Endodermal cell (in vitro differentiated cells): ENCODE results near the gene TCEAL3. TPM values are rescaled to one million over a fixed set of nuclear protein-coding genes. Genes with fewer than 3 reads are reported as not detected.
"Not testable (repeated sequence)": the region's sequence is repeated elsewhere in the genome, so short reads cannot be mapped to it uniquely, and the experiment has no call there.

Experiments
- DNase-seq: peaks from one replicate; pipeline ENCODE4 v3.0.0-alpha.2; 2017
- H3K27ac ChIP-seq: 2 replicates; pipeline ENCODE4 v1.5.1; 2013; ENCODE audit warnings: mild to moderate bottlenecking, low read depth, low read length, moderate library complexity
- H3K27me3 ChIP-seq: 2 replicates; pipeline ENCODE4 v1.6.1; 2013; ENCODE audit warnings: mild to moderate bottlenecking, low read length, moderate library complexity; ENCODE audit not compliant: insufficient read depth, control insufficient read depth, poor library complexity, severe bottlenecking
- H3K36me3 ChIP-seq: 2 replicates; pipeline ENCODE4 v1.7.0; 2013; ENCODE audit warnings: mild to moderate bottlenecking, low read length, moderate library complexity; ENCODE audit not compliant: control insufficient read depth, insufficient read depth
- H3K4me1 ChIP-seq: one replicate; pipeline ENCODE4 v1.7.0; 2013; ENCODE audit warnings: low read length; ENCODE audit not compliant: control insufficient read depth, insufficient read depth
- H3K4me3 ChIP-seq: 2 replicates; pipeline ENCODE4 v1.5.1; 2013; ENCODE audit warnings: mild to moderate bottlenecking, low read length, moderate library complexity
- H3K9ac ChIP-seq: 2 replicates; pipeline ENCODE4 v1.6.1; 2013; ENCODE audit warnings: mild to moderate bottlenecking, low read length, moderate library complexity; ENCODE audit not compliant: poor library complexity, severe bottlenecking; ENCODE audit errors: extremely low read depth
- H3K9me3 ChIP-seq: 2 replicates; pipeline ENCODE4 v1.6.1; 2013; ENCODE audit warnings: mild to moderate bottlenecking, low read length, moderate library complexity; ENCODE audit not compliant: control insufficient read depth
- H3K27ac Mint-ChIP-seq: 2 replicates; pipeline ENCODE4 v1.8.0; 2020; ENCODE audit warnings: mixed read lengths
- H3K27me3 Mint-ChIP-seq: 2 replicates; pipeline ENCODE4 v1.8.0; 2021; ENCODE audit warnings: mild to moderate bottlenecking, mixed read lengths; ENCODE audit not compliant: insufficient read depth
- H3K36me3 Mint-ChIP-seq: 2 replicates; pipeline ENCODE4 v1.8.0; 2020; ENCODE audit warnings: low read depth, mixed read lengths
- H3K4me1 Mint-ChIP-seq: 2 replicates; pipeline ENCODE4 v1.8.0; 2020; ENCODE audit warnings: mixed read lengths
- H3K4me3 Mint-ChIP-seq: 2 replicates; pipeline ENCODE4 v1.8.0; 2020; ENCODE audit warnings: mild to moderate bottlenecking, moderate library complexity, mixed read lengths
- H3K9me3 Mint-ChIP-seq: 2 replicates; pipeline ENCODE4 v1.8.0; 2020; ENCODE audit warnings: mild to moderate bottlenecking, mixed read lengths
- WGBS, 2 experiments: methylation state at CpG; one replicate each; pipeline versions ENCODE4 v1.1.5 to v1.1.7; 2013; ENCODE audit warnings: missing lambda C conversion rate in 2 of 2, mixed read lengths in 1 of 2; ENCODE audit not compliant: insufficient coverage in 1 of 2, insufficient read length in 1 of 2; 5-methylcytosine and 5-hydroxymethylcytosine counted together
- total RNA-seq, 2 donors: library from RNA; stranded (reverse); fragmentation: NEBNext Ultra II Directional in 1 of 2; extraction: Animal tissue kit (Norgen Biotek cat#: 25700) in 1 of 2; gene quantifications; 2 replicates in 1 of 2; 3 replicates in 1 of 2; pipeline ENCODE4 v1.2.1, GENCODE V29; 2021
- TF ChIP-seq, protein P1 (sequence below): fragments of 200-600 bp; sonication (generic); conservative IDR thresholded peaks from 2 replicates; pipeline ENCODE4 v1.5.0; 2021; ENCODE audit warnings: antibody characterized with exemption, mild to moderate bottlenecking

The TCEAL3 gene
- total RNA-seq, 2 donors from 2014 or later, result 9.2 to 11.0 TPM

- peak within 1 kb of the TSS; percentile 85 for H3K4me3 ChIP-seq
- WGBS, 2 experiments, result 0 to 1% methylated on average over 6 to 51 of the region's 56 CpGs
These were observed 22.1 kb upstream of the TCEAL3 start, which contains the start of gene TCEAL4 for GRCh38 chrX:103585411-103586313. TCEAL4 (plus strand) TSS chrX:103585515; CDS start chrX:103586676, 1,161 bp downstream.

DNA sequence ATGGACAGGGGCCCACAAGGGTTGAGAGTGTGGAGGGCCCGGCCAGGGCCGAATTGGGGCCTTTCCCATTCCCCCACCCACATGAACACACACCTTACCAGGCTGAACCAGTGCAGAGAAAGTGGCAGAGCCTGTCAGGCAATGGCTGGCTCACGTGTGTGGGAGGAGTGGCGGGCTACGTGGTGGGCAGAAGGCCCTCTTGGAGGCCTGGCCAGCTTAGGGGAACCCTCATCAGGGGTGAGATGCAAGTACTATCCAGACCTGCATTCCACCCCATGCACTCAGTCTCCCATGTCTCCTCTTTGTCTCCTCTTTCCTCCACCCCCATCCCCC is 21.5 kb upstream of the TCEAL3 start:
- peak overlapping the region; percentile 91 for H3K27ac Mint-ChIP-seq
- DNase-seq, result peak; percentile 59
- Histone ChIP-seq H3K9me3 (no peaks in the 10 kb centered on the region), H3K27ac (no peak overlapping the region), H3K36me3 (peaks cover 5% of the 10 kb centered on the region), H3K9ac (peak overlapping the region; percentile 30), H3K4me1 (no peaks in the 10 kb centered on the region), H3K4me3 (peak overlapping the region; percentile 85), H3K27me3 (no peaks in the 10 kb centered on the region)
- peaks cover 9% of the 10 kb centered on the region for H3K4me1 Mint-ChIP-seq
- 15% methylated on average over 5 of the region's 5 CpGs; no CpG with 5 or more reads in 1 of the 2 experiments for WGBS, 2 experiments
- peak overlapping the region; percentile 94 for H3K4me3 Mint-ChIP-seq
- H3K9me3 Mint-ChIP-seq, result peaks cover 19% of the 10 kb centered on the region
- H3K27me3 Mint-ChIP-seq, result peaks cover 1% of the 10 kb centered on the region
- H3K36me3 Mint-ChIP-seq, result peaks cover 6% of the 10 kb centered on the region
- TF ChIP-seq, protein P1, sequence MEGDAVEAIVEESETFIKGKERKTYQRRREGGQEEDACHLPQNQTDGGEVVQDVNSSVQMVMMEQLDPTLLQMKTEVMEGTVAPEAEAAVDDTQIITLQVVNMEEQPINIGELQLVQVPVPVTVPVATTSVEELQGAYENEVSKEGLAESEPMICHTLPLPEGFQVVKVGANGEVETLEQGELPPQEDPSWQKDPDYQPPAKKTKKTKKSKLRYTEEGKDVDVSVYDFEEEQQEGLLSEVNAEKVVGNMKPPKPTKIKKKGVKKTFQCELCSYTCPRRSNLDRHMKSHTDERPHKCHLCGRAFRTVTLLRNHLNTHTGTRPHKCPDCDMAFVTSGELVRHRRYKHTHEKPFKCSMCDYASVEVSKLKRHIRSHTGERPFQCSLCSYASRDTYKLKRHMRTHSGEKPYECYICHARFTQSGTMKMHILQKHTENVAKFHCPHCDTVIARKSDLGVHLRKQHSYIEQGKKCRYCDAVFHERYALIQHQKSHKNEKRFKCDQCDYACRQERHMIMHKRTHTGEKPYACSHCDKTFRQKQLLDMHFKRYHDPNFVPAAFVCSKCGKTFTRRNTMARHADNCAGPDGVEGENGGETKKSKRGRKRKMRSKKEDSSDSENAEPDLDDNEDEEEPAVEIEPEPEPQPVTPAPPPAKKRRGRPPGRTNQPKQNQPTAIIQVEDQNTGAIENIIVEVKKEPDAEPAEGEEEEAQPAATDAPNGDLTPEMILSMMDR, result no peak

More at GRCh38 chrX:103585411-103586313, 22.1 kb upstream of the TCEAL3 start, which contains the start of gene TCEAL4:
- Histone ChIP-seq H3K27me3 (no peaks in the 10 kb centered on the region), H3K27ac (no peak within 1 kb of the TSS), H3K4me1 (no peaks in the 10 kb centered on the region), H3K9me3 (no peaks in the 10 kb centered on the region), H3K36me3 (peaks cover 5% of the 10 kb centered on the region), H3K9ac (peak within 1 kb of the TSS; percentile 30)
- peak; percentile 90 for DNase-seq
- Mint-ChIP-seq H3K4me3 (peak within 1 kb of the TSS; percentile 94), H3K36me3 (peaks cover 6% of the 10 kb centered on the region), H3K4me1 (peaks cover 11% of the 10 kb centered on the region), H3K27me3 (peaks cover 7% of the 10 kb centered on the region), H3K9me3 (peaks cover 19% of the 10 kb centered on the region), H3K27ac (peak within 1 kb of the TSS; percentile 91)
- TF ChIP-seq, protein P1, result no peak

DNA sequence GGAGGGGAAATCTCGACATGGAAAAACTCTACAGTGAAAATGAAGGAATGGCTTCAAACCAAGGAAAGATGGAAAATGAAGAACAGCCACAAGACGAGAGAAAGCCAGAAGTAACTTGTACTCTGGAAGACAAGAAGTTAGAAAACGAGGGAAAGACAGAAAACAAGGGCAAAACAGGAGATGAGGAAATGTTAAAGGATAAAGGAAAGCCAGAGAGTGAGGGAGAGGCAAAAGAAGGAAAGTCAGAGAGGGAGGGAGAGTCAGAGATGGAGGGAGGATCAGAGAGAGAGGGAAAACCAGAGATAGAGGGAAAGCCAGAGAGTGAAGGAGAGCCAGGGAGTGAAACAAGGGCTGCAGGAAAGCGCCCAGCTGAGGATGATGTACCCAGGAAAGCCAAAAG is 21.1 kb upstream of the TCEAL3 start:
- Histone ChIP-seq H3K4me3 (peak overlapping the region; percentile 85), H3K9me3 (no peaks in the 10 kb centered on the region), H3K27ac (no peak overlapping the region), H3K4me1 (no peaks in the 10 kb centered on the region), H3K36me3 (peaks cover 5% of the 10 kb centered on the region), H3K9ac (no peak overlapping the region), H3K27me3 (no peaks in the 10 kb centered on the region)
- Mint-ChIP-seq H3K4me1 (peaks cover 6% of the 10 kb centered on the region), H3K27me3 (no peaks in the 10 kb centered on the region), H3K27ac (no peak overlapping the region), H3K36me3 (peaks cover 8% of the 10 kb centered on the region), H3K9me3 (peaks cover 18% of the 10 kb centered on the region), H3K4me3 (peak overlapping the region; percentile 94)
- TF ChIP-seq, protein P1, result no peak
- WGBS, 2 experiments, result 82 to 97% methylated on average over 3 to 4 of the region's 4 CpGs
- no peak for DNase-seq

- Mint-ChIP-seq H3K36me3 (peaks cover 47% of the 10 kb centered on the region), H3K9me3 (peaks cover 40% of the 10 kb centered on the region)
- not testable (repeated sequence) for H3K9ac ChIP-seq, H3K27me3 ChIP-seq, H3K27ac Mint-ChIP-seq, H3K36me3 ChIP-seq, H3K4me3 Mint-ChIP-seq, H3K4me1 Mint-ChIP-seq, DNase-seq, H3K27me3 Mint-ChIP-seq, H3K4me3 ChIP-seq, H3K27ac ChIP-seq, H3K4me1 ChIP-seq
- no CpG with 5 or more reads among the region's 1 CpG for WGBS, 2 experiments
- H3K9me3 ChIP-seq, result peaks cover 17% of the 10 kb centered on the region
These were observed 15.5 kb upstream of the TCEAL3 start for GRCh38 chrX:103592295-103592694.

- not testable (repeated sequence) for H3K4me3 ChIP-seq, H3K4me3 Mint-ChIP-seq, H3K4me1 ChIP-seq, H3K27me3 ChIP-seq, H3K9ac ChIP-seq, H3K27me3 Mint-ChIP-seq, H3K36me3 ChIP-seq, H3K27ac ChIP-seq, H3K4me1 Mint-ChIP-seq, H3K27ac Mint-ChIP-seq, DNase-seq
- H3K9me3 Mint-ChIP-seq, result peaks cover 40% of the 10 kb centered on the region
- H3K36me3 Mint-ChIP-seq, result peaks cover 48% of the 10 kb centered on the region
- peaks cover 17% of the 10 kb centered on the region for H3K9me3 ChIP-seq
- WGBS, 2 experiments, result 96% methylated on average over 6 of the region's 6 CpGs; no CpG with 5 or more reads in 1 of the 2 experiments
These were observed 12.6 kb upstream of the TCEAL3 start for GRCh38 chrX:103595202-103595601.
